Left colon (tissue), 2 donors: Measurements from ENCODE around the gene MOBP. TPM values are rescaled to one million over a fixed set of nuclear protein-coding genes. Genes with fewer than 3 reads are reported as not detected.
"Not testable (repeated sequence)": the region's sequence is repeated elsewhere in the genome, so short reads cannot be mapped to it uniquely, and the experiment has no call there.

Experiments used
- ATAC-seq: fragments of 200-7000 bp; cut with Tn5 transposase; one replicate; pipeline ENCODE4 v1.9.1; 2020; ENCODE audit warnings: mild to moderate bottlenecking, moderate library complexity
- DNase-seq, 2 donors: peaks; one replicate each; pipeline ENCODE4 v3.0.0-alpha.2; 2020
- intact Hi-C, 2 donors: fragments of 100-400 bp; cut with DNase I in 1 of 2; cut with micrococcal nuclease in 1 of 2; formaldehyde crosslinking; loops; one replicate each; pipeline versions ENCODE4 v1.11.2 to v1.14.0; 2022; cut with DNase I, micrococcal nuclease
- total RNA-seq, 2 donors: library from RNA; stranded (reverse); fragmentation: NEBNext Ultra II Directional; extraction: Animal tissue kit (Norgen Biotek cat#: 25700); gene quantifications; one replicate each; pipeline ENCODE4 v1.2.1, GENCODE V29; 2021
- donor health status: DM: no; HTN: no; CAD: no.
- donor health status: DM: yes; HTN: yes; CAD: no.

Gene MOBP
- total RNA-seq, 2 donors from 2014 or later, result 0.27 to 1.3 TPM

GRCh38 chr3:39447637-39448483 lies 19.6 kb upstream of the MOBP start:
- intact Hi-C loops, result loop anchor here in 1 of 2 donors (1.0 kb wide), 1 partner anchor 50 kb away; no protein-coding TSS in a partner anchor
- peak; percentile 76 for DNase-seq
- ATAC-seq, result peak; percentile 85

GRCh38 chr3:39448506-39449233 lies 18.8 kb upstream of the MOBP start:
- intact Hi-C loops, result loop anchor here in 1 of 2 donors (1.0 kb wide), 1 partner anchor 50 kb away; no protein-coding TSS in a partner anchor
- peak; percentile 79 for ATAC-seq
- peak; percentile 53 to 57 for DNase-seq

GRCh38 chr3:39449796-39450195 lies 17.7 kb upstream of the MOBP start:
- intact Hi-C loops, result no loop called here
- ATAC-seq (no peak), DNase-seq (no peak)

- intact Hi-C loops, result no loop called here
- ATAC-seq (peak; percentile 31), DNase-seq (no peak)
Measured at GRCh38 chr3:39453134-39453533, 14.3 kb upstream of the MOBP start.

- DNase-seq, intact Hi-C loops: not testable (repeated sequence)
- ATAC-seq, result peak; percentile 68
Measured at GRCh38 chr3:39453872-39454271, 13.6 kb upstream of the MOBP start.

GRCh38 chr3:39454591-39455217 lies 12.8 kb upstream of the MOBP start:
- intact Hi-C loops, result no loop called here
- ATAC-seq, result no peak
- DNase-seq, result no peak

GRCh38 chr3:39456159-39456558 lies 11.3 kb upstream of the MOBP start:
- DNase-seq (no peak), ATAC-seq (no peak)
- intact Hi-C loops, result no loop called here

- ATAC-seq (no peak), DNase-seq (no peak)
- intact Hi-C loops, result no loop called here
Measured at GRCh38 chr3:39457361-39457760, 10.1 kb upstream of the MOBP start.

- DNase-seq, ATAC-seq, intact Hi-C loops: not testable (repeated sequence)
Measured at GRCh38 chr3:39458579-39458978, 8.9 kb upstream of the MOBP start.

GRCh38 chr3:39460677-39461076 lies 6.8 kb upstream of the MOBP start:
- DNase-seq (no peak), ATAC-seq (peak; percentile 91)
- intact Hi-C loops, result no loop called here

GRCh38 chr3:39463269-39463668 lies 4.2 kb upstream of the MOBP start:
- DNase-seq, result no peak

GRCh38 chr3:39466988-39467387 lies 492 bp upstream of the MOBP start:
- ATAC-seq (no peak), DNase-seq (no peak)
- intact Hi-C loops, result no loop called here

More at GRCh38 chr3:39463269-39463668, 4.2 kb upstream of the MOBP start:
- intact Hi-C loops, result no loop called here
- no peak for ATAC-seq

- no peak for ATAC-seq
- DNase-seq, result no peak
- intact Hi-C loops, result no loop called here
Measured at GRCh38 chr3:39468108-39468436, 592 bp downstream of the MOBP start.

- DNase-seq (no peak), ATAC-seq (no peak)
- intact Hi-C loops, result no loop called here
Measured at GRCh38 chr3:39469258-39469657, 1.8 kb downstream of the MOBP start.

- intact Hi-C loops, result no loop called here
- ATAC-seq, result no peak
Measured at GRCh38 chr3:39469945-39470344, 2.5 kb downstream of the MOBP start.

GRCh38 chr3:39471652-39472051 lies 4.2 kb downstream of the MOBP start:
- ATAC-seq (no peak), DNase-seq (no peak)
- intact Hi-C loops, result no loop called here

More at GRCh38 chr3:39469945-39470344, 2.5 kb downstream of the MOBP start:
- DNase-seq, result no peak

- intact Hi-C loops, result no loop called here
- ATAC-seq, result no peak
- no peak for DNase-seq
Measured at GRCh38 chr3:39473452-39474125, 6.1 kb downstream of the MOBP start.

- ATAC-seq (no peak), DNase-seq (no peak)
- intact Hi-C loops, result no loop called here
Measured at GRCh38 chr3:39474126-39474515, 6.6 kb downstream of the MOBP start.

- ATAC-seq, result no peak
Measured at GRCh38 chr3:39476783-39477182, 9.3 kb downstream of the MOBP start.

More at GRCh38 chr3:39476783-39477182, 9.3 kb downstream of the MOBP start:
- intact Hi-C loops, result no loop called here
- DNase-seq, result no peak
